Breast epithelium (tissue), 4 donors: ENCODE data around the gene PDE1C. TPM values are rescaled to one million over a fixed set of nuclear protein-coding genes. Genes with fewer than 3 reads are reported as not detected.

Source experiments
- DNase-seq, 2 donors: peaks; one replicate each; pipeline ENCODE4 v3.0.0-alpha.2; 2019; ENCODE audit warnings: low spot score in 2 of 2
- H3K27ac ChIP-seq, 2 donors: fragments of 200-600 bp; sonication (generic) in 1 of 2; one replicate each; pipeline ENCODE4 v1.5.1; 2016 to 2019; ENCODE audit warnings: mild to moderate bottlenecking in 1 of 2
- H3K27me3 ChIP-seq, 2 donors: fragments of 200-600 bp; sonication (generic) in 1 of 2; one replicate each; pipeline versions ENCODE4 v1.5.1 to v1.6.0; 2017 to 2019; ENCODE audit warnings: control low read depth in 1 of 2, mild to moderate bottlenecking in 1 of 2
- H3K36me3 ChIP-seq: fragments of 200-600 bp; one replicate; pipeline ENCODE4 v1.5.1; 2019
- H3K4me1 ChIP-seq, 2 donors: fragments of 200-600 bp; sonication (generic); one replicate each; pipeline ENCODE4 v1.5.1; 2016 to 2019; ENCODE audit warnings: control low read depth in 1 of 2
- H3K4me3 ChIP-seq, 3 donors: fragments of 200-600 bp; sonication (generic); 1 replicate in 2 of 3; 2 replicates in 1 of 3; pipeline ENCODE4 v1.5.1; 2016 to 2019; ENCODE audit warnings: mild to moderate bottlenecking in 3 of 3, moderate library complexity in 2 of 3
- H3K9me3 ChIP-seq, 2 donors: fragments of 200-600 bp; sonication (generic) in 1 of 2; one replicate each; pipeline ENCODE4 v1.5.1; 2016 to 2019; ENCODE audit warnings: control low read depth in 1 of 2
- CTCF ChIP-seq, 3 donors: fragments of 450-650 bp; IDR thresholded peaks; one replicate each; pipeline ENCODE4 v1.5.1; 2016 to 2017; ENCODE audit warnings: antibody characterized with exemption in 3 of 3, mild to moderate bottlenecking in 3 of 3, moderate library complexity in 3 of 3
- POLR2A ChIP-seq: fragments of 450-650 bp; IDR thresholded peaks from one replicate; pipeline ENCODE4 v1.6.1; 2016; ENCODE audit warnings: antibody characterized with exemption, mild to moderate bottlenecking, moderate library complexity
- POLR2AphosphoS5 ChIP-seq, 3 donors: sonication (generic); formaldehyde crosslinking; IDR thresholded peaks; one replicate each; pipeline ENCODE4 v1.6.1; 2017; ENCODE audit warnings: antibody characterized with exemption in 3 of 3
- intact Hi-C: fragments of 100-400 bp; cut with DNase I; formaldehyde crosslinking; loops from one replicate; pipeline ENCODE4 v1.15.1; 2023; ENCODE audit warnings: low total_unique reads
- total RNA-seq, 3 donors: library from RNA; depleted of rRNA; stranded (reverse); fragments of >200 nt; gene quantifications; one replicate each; pipeline ENCODE4 v1.1.0, GENCODE V29; 2016

Gene PDE1C
- total RNA-seq, 3 donors from 2014 or later: 3.2 to 30.1 (median 18.7) TPM

GRCh38 chr7:32053204-32053603, 17.0 kb downstream of the PDE1C start:
- Histone ChIP-seq H3K4me1 (no peaks in the 10 kb centered on the region), H3K9me3 (no peaks in the 10 kb centered on the region), H3K27me3 (no peaks in the 10 kb centered on the region), H3K4me3 (no peak overlapping the region), H3K36me3 (no peaks in the 10 kb centered on the region), H3K27ac (no peak overlapping the region)
- TF ChIP-seq POLR2AphosphoS5 (IDR thresholded peaks at IDR 0.05): no peak
- TF ChIP-seq CTCF (IDR thresholded peaks at IDR 0.05): no peak
- no peak for TF ChIP-seq POLR2A
- intact Hi-C loops: loop anchor here (5.0 kb wide), 1 partner anchor 124 kb away; no protein-coding TSS in a partner anchor
- no peak for DNase-seq

- no peak overlapping the region for H3K4me3 ChIP-seq
- no peak overlapping the region for H3K27ac ChIP-seq
- DNase-seq: no peak
- TF ChIP-seq CTCF (IDR thresholded peaks at IDR 0.05) (no peak), POLR2AphosphoS5 (IDR thresholded peaks at IDR 0.05) (no peak), POLR2A (no peak)
- no peaks in the 10 kb centered on the region for H3K4me1 ChIP-seq
- H3K36me3 ChIP-seq: no peaks in the 10 kb centered on the region
- no peaks in the 10 kb centered on the region for H3K9me3 ChIP-seq
- intact Hi-C loops: loop anchor here (5.0 kb wide), 1 partner anchor 126 kb away; no protein-coding TSS in a partner anchor
- no peaks in the 10 kb centered on the region for H3K27me3 ChIP-seq
These were observed 19.1 kb downstream of the PDE1C start for GRCh38 chr7:32051128-32051527.

GRCh38 chr7:32049599-32049998, 20.6 kb downstream of the PDE1C start:
- Histone ChIP-seq H3K27ac (no peak overlapping the region), H3K27me3 (no peaks in the 10 kb centered on the region), H3K36me3 (no peaks in the 10 kb centered on the region), H3K4me1 (no peaks in the 10 kb centered on the region), H3K9me3 (no peaks in the 10 kb centered on the region), H3K4me3 (no peak overlapping the region)
- DNase-seq: no peak
- TF ChIP-seq POLR2A (no peak), POLR2AphosphoS5 (IDR thresholded peaks at IDR 0.05) (no peak), CTCF (IDR thresholded peaks at IDR 0.05) (no peak)
- intact Hi-C loops: no loop called here

- H3K4me1 ChIP-seq: no peaks in the 10 kb centered on the region
- no peaks in the 10 kb centered on the region for H3K27me3 ChIP-seq
- no peak overlapping the region for H3K27ac ChIP-seq
- no peaks in the 10 kb centered on the region for H3K36me3 ChIP-seq
- H3K4me3 ChIP-seq: no peak overlapping the region
- H3K9me3 ChIP-seq: no peaks in the 10 kb centered on the region
- intact Hi-C loops: no loop called here
- TF ChIP-seq CTCF (IDR thresholded peaks at IDR 0.05): no peak
- TF ChIP-seq POLR2AphosphoS5 (IDR thresholded peaks at IDR 0.05): no peak
- TF ChIP-seq POLR2A: no peak
- no peak for DNase-seq
These were observed 21.2 kb downstream of the PDE1C start for GRCh38 chr7:32048970-32049491.

GRCh38 chr7:32047801-32048200, 22.4 kb downstream of the PDE1C start:
- Histone ChIP-seq H3K4me3 (no peak overlapping the region), H3K9me3 (no peaks in the 10 kb centered on the region), H3K27ac (no peak overlapping the region), H3K4me1 (no peaks in the 10 kb centered on the region), H3K27me3 (no peaks in the 10 kb centered on the region), H3K36me3 (no peaks in the 10 kb centered on the region)
- intact Hi-C loops: no loop called here
- no peak for TF ChIP-seq POLR2AphosphoS5 (IDR thresholded peaks at IDR 0.05)
- TF ChIP-seq POLR2A: no peak
- TF ChIP-seq CTCF (IDR thresholded peaks at IDR 0.05): no peak
- DNase-seq: no peak
